Kidney epithelial cell (primary cell): ENCODE measurements around the gene FBLIM1. TPM values are rescaled to one million over a fixed set of nuclear protein-coding genes. Genes with fewer than 3 reads are reported as not detected.

Source experiments
- DNase-seq: peaks from one replicate; pipeline ENCODE4 v3.0.0-alpha.2; 2010; ENCODE audit warnings: low read depth
- H3K27me3 ChIP-seq: 2 replicates; pipeline ENCODE4 v1.6.0; 2011; ENCODE audit warnings: low read length; ENCODE audit not compliant: control insufficient read depth, insufficient read depth
- H3K36me3 ChIP-seq: 2 replicates; pipeline ENCODE4 v1.5.1; 2011; ENCODE audit warnings: low read length; ENCODE audit not compliant: control insufficient read depth, insufficient read depth
- H3K4me3 ChIP-seq: 2 replicates; pipeline ENCODE4 v1.5.1; 2011; ENCODE audit warnings: low read depth, mild to moderate bottlenecking, control low read depth, low read length
- total RNA-seq: library from RNA; depleted of rRNA; stranded (reverse); fragments of >200 nt; gene quantifications from 2 replicates; pipeline ENCODE4 v1.2.3, GENCODE V29; 2015
- TF ChIP-seq, protein P1 (sequence below): IDR thresholded peaks from 2 replicates; pipeline ENCODE4 v1.5.1; 2011; ENCODE audit warnings: mild to moderate bottlenecking, moderate library complexity, low read length, control low read depth, inconsistent platforms; ENCODE audit not compliant: insufficient read depth, poor library complexity, severe bottlenecking

Gene FBLIM1
- total RNA-seq, 1 donor from 2014 or later = 364 TPM

DNA sequence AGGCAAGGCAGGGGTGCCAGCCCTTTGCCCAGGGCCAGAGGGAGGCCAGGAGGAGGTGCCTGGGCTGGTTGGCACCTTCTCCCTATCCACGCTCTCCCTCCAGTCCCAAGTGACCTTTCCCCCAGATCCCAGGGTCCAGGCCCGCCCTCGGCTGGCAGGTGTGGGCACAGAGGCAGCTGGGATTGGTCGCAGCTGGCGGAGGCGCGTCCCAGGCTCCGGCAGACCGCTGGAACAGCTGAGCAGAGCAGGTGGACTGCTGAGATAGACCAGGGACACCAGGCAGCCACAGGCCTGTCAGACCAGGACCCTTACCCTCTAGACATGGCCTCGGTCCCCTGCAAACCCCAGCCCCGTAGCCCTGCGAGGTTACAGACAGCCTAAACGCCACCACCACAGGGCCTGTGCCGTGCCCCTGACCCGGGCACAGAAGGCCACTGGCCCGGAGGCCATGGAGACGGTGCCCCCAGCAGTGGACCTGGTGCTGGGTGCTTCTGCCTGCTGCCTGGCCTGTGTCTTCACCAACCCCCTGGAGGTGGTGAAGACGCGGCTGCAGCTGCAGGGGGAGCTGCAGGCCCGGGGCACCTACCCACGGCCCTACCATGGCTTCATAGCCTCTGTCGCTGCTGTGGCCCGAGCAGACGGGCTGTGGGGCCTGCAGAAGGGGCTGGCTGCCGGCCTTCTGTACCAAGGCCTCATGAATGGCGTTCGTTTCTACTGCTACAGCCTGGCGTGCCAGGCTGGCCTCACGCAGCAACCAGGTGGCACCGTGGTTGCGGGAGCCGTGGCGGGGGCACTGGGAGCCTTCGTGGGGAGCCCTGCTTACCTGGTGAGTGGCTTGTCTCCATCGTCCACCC is 22.3 kb upstream of the FBLIM1 start, which contains the start of gene SLC25A34:
SLC25A34 (plus strand) TSS at position 221 of the 854 bp plus-strand sequence; CDS start at position 449, 228 bp downstream.
- TF ChIP-seq, protein P1, sequence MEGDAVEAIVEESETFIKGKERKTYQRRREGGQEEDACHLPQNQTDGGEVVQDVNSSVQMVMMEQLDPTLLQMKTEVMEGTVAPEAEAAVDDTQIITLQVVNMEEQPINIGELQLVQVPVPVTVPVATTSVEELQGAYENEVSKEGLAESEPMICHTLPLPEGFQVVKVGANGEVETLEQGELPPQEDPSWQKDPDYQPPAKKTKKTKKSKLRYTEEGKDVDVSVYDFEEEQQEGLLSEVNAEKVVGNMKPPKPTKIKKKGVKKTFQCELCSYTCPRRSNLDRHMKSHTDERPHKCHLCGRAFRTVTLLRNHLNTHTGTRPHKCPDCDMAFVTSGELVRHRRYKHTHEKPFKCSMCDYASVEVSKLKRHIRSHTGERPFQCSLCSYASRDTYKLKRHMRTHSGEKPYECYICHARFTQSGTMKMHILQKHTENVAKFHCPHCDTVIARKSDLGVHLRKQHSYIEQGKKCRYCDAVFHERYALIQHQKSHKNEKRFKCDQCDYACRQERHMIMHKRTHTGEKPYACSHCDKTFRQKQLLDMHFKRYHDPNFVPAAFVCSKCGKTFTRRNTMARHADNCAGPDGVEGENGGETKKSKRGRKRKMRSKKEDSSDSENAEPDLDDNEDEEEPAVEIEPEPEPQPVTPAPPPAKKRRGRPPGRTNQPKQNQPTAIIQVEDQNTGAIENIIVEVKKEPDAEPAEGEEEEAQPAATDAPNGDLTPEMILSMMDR = no peak
- DNase-seq = no peak
- no peak within 1 kb of the TSS for H3K4me3 ChIP-seq
- no peaks in the 10 kb centered on the region for H3K27me3 ChIP-seq
- H3K36me3 ChIP-seq = peaks cover 2% of the 10 kb centered on the region

DNA sequence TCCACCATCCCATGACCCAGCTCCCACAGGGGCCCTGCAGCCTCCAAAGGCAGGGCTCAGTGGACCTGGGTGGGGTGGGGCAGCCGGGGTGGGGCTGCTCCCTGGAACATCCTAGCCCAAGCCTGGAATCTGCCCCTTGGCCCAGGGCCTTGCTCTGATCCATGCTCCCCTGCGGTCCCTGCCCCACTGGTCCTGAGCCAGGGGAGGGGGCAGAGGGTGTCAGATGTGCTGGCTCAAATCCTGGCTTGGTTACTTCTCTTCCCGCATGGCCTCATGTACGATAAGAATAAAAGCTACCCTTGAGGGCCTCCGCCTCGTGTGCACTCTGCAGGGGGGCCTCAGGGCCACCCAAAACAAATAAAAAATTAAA is 21.7 kb upstream of the FBLIM1 start:
- DNase-seq = no peak
- H3K27me3 ChIP-seq = no peaks in the 10 kb centered on the region
- TF ChIP-seq, protein P1 = no peak
- H3K4me3 ChIP-seq = no peak overlapping the region
- no peaks in the 10 kb centered on the region for H3K36me3 ChIP-seq

DNA sequence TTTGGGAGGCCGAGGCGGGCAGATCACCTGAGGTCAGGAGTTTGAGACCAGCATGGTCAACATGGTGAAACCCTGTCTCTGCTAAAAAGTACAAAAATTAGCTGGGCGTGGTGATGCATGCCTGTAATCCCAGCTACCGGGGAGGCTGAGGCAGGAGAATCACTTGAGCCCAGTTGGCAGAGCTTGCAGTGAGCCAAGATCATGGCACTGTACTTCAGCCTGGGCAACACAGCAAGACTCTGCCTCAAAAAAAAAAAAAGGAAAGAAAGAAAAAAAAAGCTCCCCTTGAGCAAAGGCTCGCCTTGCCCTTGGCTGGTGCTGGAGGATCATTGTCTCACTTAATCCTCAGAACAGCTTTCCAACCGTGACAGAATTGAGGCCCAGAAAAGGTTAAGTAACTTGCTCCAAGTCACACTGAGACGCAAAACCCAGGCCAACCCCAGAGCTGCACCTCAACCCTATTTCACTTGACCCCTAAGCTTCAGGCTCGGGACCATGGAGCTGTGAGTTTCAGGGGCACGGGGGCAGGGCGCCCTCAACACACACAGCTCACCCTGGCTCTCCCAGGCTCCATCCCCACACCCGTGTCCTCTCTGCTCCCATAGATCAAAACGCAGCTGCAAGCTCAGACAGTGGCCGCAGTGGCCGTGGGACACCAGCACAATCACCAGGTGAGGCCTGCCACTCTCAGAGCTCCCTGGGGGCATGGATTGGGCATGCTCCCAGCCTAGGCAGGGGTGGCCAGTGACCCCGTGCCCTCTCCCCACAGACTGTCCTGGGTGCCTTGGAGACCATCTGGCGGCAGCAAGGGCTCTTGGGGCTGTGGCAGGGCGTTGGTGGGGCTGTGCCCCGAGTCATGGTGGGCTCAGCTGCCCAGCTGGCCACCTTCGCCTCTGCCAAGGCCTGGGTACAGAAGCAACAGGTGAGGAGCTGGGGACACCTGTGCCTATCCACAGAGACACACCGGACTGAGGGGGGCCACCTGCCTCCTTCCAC is 21.0 kb upstream of the FBLIM1 start:
- TF ChIP-seq, protein P1 = no peak
- Histone ChIP-seq H3K27me3 (no peaks in the 10 kb centered on the region), H3K36me3 (no peaks in the 10 kb centered on the region), H3K4me3 (no peak overlapping the region)
- DNase-seq = no peak

DNA sequence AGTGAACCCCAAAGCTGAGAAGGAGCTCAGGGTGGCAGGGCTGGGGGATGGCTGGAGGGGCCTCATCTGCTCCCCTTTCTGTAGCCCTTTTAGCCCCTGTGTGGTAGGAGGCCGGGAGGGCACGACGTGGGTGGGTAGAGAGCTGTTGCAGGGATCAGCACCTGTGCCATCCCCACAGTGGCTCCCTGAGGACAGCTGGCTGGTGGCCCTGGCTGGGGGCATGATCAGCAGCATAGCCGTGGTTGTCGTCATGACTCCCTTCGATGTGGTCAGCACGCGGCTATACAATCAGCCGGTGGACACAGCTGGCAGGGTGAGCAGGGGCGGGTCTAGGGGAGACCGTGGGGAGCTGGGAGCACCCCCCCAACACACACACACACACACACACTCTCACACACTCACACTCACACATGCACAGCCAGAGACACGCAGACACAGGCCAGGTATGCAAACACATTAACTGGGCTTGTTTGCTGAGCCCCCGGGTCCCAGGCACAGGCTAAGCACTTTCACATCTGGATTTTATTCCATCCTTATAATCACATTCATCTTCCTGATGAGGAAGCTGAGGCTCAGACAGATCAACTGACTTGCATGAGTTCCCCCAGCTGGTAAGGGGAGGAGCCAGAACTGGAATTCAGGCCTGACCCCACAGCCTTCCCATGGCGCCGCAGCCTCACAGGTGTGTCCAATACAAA is 20.0 kb upstream of the FBLIM1 start:
- H3K27me3 ChIP-seq = no peaks in the 10 kb centered on the region
- no peak overlapping the region for H3K4me3 ChIP-seq
- no peaks in the 10 kb centered on the region for H3K36me3 ChIP-seq
- TF ChIP-seq, protein P1 = no peak
- no peak for DNase-seq

DNA sequence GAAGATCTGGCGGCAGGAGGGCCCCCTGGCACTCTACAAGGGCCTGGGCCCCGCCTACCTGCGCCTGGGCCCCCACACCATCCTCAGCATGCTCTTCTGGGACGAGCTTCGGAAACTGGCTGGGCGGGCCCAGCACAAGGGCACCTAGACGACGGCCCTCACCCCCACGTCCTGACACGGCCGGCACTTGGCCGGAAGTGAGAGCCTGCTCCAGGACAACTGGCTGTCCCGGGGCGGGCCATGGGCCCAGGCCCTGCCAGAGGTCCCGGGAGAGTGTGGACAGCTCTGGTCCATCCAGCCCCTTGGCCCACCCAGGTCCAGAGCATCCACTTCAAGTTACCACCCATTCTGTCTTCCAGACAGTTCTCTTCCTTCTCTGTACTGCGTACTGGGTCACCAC is 19.3 kb upstream of the FBLIM1 start:
- no peaks in the 10 kb centered on the region for H3K27me3 ChIP-seq
- H3K4me3 ChIP-seq = no peak overlapping the region
- TF ChIP-seq, protein P1 = no peak
- DNase-seq = no peak
- H3K36me3 ChIP-seq = no peaks in the 10 kb centered on the region
